GM19397 (cell line): Measurements from ENCODE around the gene MYH9.
"Not testable (repeated sequence)": the region's sequence is repeated elsewhere in the genome, so short reads cannot be mapped to it uniquely, and the experiment has no call there.

Source experiments
- ATAC-seq: cut with Tn5 transposase; IDR thresholded peaks from one replicate; pipeline ENCODE4 v1.9.1; 2021; ENCODE audit warnings: mild to moderate bottlenecking, moderate library complexity; ENCODE audit not compliant: unreplicated experiment

Gene MYH9

DNA sequence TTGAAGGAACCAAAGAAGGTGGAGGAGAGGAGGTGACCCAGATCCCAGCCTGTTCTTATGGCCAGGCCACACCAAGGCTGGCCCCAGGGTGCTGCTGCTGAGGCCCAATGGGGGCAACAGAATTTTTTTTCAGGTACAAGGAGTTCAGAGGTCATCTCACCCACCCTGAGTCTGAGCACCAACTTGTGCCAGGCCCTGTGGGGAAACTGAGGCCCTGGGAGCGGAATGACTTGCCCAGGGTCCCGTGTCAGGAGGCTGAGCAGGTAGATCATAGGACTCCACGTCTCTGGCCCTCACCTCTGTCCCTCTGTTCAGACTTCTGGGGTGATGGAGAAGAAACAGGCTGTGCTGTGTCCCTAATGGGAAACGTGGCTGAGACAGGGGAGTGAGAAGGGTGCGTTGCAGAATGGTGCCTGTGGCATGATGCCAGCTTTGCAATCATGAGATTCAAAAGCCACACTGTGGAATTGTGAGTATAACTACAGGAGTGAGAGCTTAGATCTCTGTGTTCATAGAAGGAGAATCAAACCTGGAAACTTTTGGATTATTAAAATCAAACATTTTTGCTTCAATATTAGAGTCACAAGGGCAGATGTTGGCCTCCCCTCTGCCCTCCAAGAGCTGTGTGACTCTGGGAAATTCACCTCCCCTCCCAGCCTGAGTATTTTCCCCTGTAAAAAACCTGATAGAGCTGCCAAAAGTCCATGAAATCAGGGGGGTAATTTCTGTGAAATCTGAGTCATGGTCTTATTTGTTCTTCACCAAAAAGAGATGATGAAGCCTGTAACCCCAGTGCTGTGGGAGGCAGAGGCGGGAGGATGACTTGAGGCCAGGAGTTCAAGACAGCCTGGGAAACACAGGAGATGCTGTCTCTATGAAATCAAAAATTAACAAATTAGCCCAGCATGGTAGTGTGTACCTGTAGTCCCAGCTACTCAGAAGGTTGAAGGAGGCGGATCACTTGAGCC, 134.0 kb downstream of the MYH9 start:
- no peak for ATAC-seq

DNA sequence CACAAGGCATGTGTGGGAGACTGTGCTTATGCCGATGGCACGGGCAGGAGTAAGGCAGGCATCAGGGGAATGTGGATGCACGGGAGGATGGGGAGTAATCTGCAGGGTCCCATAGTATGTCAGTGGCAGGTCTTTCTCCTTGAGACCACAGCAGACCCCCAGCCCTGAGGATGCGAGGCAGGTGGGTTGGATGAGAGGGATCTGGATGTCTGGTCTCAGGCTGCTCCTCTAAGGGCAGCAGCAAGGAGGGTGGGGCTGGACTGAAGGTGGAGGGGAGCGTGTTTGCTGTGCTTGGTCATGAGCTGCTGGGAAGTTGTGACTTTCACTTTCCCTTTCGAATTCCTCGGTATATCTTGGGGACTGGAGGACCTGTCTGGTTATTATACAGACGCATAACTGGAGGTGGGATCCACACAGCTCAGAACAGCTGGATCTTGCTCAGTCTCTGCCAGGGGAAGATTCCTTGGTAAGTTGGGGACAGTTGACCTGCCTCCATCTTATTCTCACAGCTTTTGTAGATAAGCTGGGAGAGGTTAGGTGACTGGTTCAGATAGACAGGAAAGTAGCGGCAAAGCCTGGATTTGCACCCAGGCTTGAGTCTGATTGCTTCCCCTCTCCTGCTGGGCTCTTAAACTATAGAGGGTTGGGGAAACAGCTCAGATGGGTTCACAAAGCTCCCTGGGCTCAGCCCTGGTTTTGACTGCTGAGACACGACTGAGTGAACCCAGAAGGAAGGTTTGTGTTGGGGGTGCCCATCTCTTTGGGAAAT, 134.8 kb downstream of the MYH9 start, which contains the start of gene APOL1:
TSS of gene APOL1 (plus strand) at position 380 of the 769 bp plus-strand sequence. CDS start 1,823 bp downstream, outside the sequence.
- peak; percentile 48 for ATAC-seq

DNA sequence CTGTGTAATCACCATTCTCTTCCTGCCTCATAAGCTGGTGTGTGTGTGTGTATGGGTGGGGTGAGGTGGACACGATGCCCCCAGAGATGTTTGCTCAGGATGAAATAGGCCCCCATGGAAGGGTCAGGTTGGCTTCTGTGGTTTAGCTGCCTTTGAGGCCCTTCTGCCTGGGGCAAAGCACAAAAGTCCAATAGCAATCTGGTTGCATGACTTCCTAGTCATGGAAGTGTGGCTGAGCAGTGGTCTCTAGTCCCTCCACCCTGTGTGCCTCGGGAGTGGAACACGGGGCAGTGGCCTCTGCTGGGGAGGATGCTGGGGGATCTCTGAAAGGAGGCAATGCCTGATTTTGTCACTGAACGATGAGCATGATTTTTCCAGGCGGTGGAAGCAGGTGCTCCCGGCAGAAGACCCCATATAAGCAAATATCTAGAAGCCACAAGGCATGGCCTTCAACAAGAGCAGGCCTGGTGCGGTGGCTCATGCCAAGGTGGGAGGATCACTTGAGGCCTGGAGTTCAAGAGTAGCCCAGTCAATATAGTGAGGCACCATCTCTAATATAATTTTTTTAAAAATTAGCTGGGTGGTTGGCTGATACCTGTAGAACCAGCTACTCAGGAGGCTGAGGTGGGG, 135.7 kb downstream of the MYH9 start:
- ATAC-seq, result not testable (repeated sequence)

DNA sequence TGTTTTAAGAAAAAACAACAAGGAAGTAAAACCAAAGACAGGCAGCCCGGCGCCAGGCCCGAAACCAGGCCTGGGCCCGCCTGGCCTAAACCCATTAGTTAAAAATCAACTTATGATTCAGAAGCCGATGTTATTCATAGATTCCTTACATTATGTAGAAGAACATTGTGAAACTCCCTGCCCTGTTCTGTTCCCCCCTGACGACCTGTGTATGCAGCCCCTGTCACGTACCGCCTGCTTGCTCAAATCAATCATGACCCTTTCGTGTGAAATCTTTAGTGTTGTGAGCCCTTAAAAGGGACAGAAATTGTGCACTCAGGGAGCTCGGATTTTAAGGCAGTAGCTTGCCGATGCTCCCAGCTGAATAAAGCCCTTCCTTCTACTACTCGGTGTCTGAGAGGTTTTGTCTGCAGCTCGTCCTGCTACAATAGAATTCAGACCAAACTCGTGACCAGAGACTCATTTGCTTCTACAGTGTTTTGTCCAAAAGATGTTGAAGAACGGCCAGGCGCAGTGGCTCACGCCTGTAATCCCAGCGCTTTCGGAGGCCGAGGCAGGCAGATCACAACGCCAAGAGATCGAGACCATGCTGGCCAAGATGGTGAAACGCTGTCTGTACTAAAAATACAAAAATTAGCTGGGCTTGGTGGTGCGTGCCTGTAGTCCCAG, 137.3 kb downstream of the MYH9 start:
- ATAC-seq, result not testable (repeated sequence)

DNA sequence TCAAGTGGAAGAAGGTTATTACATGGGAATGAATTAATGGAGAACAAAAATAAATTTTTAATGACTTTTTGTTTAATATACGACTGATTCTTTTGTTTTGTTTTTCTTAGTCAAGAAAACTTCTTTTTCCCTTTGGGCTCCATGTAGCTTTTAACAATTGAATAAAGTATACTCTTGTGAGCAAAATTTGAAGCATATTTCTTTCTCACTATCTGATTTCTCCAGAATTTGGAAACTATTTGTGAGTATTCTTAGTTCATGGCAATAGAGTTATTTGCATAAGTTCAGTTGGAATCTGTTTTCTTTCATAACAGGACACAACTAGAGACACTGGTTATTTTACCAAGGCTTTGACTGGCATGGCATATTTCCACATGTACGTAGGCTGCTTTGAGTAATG, 138.6 kb downstream of the MYH9 start:
- no peak for ATAC-seq

DNA sequence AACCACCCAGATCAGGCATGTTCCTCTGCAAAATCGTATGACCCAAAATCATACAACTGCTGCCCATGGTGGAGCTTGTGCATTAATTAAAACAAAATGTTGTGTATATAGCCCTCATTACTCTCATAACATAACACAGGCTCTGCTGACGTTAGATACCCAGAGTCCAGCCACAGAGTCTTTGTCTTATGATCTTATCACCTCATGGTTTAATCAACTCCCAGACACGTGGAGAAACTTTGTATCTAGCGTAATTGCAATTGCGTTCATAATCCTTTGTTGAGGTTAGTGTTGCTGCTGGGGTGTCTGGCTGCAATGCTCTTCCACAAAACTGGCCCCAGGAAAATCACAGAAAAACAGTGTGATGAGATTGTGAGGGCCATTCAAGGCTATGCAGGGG, 139.8 kb downstream of the MYH9 start:
- no peak for ATAC-seq

DNA sequence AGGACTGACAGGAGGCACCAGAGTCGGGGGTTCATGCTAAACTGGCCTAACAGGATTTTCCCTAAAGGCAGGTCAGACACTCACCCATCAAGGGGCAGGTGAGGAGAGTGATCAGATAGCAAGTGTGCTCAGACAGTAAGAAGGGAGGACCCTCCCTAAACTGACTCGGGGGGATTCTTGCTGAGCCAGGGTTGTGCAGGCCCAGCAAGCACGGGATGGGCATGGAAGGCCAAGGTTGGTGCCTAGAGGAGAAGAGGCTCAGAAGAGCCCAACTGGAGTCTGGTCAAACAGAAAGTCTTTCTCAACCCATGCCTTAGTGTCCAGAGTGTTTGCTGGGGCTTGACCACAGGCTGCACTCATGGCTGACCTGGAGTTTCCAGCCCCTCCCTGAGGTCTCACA, 141.0 kb downstream of the MYH9 start:
- no peak for ATAC-seq

DNA sequence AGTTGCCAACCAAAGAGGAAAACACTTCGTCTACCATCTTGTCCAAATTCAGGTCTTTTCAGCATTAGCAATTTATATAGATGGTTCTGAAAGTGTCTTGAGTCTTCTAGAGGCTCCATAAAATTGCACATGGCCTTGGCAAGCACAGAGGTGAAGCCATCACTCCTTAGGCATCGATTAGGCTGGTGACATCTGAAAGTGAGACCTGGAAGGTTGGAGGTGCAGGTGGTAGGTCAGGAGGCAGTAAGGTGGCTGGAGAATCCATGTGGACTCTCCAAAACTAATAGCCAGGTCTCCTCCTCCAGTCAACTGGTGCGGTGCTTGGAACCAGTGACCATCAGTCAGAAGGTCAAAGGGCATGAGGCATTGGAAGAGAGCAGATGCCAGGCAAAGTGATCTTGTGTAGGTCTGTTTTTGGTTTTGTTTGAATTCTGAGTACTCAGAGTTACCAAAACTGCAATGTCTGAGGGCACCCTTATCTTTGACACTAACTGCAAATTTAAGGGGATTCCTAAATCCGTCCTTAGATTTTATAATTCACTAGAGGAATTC, 141.9 kb downstream of the MYH9 start:
- no peak for ATAC-seq

DNA sequence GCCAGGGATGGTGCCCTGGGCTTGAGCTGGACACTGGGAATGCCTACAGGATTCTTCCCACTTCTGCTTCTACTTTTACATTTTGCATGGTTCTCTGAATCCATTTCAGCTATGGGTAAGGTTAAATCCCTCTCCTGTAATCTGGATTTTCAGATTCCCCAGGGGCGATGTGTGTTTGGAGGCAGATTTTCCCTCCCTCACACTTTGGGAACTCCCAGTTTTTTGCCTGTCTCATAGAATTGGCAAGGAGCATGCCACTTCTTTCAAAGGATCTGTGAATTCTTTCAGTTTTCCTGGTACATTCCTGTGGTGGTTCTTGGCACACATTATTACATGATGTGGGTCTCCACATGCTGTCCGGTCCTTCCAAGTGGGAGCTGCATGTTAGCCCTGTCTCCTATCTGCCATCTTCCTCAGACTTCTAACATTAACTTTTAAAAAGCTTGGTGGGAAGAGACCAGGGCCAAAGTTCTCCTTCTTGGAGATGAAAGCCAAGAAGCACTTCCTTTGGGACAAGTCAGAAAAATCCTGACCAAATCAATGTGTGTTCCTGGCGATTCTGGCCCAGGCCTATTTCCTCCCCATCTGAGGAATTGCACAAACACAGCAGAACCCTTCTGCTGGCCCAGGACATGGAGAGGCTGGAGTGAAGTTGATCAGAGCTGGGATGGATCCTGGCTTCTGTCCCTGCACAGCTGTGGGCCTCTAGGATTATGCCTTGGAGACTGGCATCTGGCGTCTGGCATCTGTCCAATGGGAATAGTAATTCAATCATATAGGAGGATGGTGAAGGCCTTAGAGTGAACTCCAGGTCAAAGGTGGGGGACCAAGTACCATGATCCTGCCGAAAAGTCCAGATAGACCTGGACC, 143.0 kb downstream of the MYH9 start:
- ATAC-seq, result no peak

DNA sequence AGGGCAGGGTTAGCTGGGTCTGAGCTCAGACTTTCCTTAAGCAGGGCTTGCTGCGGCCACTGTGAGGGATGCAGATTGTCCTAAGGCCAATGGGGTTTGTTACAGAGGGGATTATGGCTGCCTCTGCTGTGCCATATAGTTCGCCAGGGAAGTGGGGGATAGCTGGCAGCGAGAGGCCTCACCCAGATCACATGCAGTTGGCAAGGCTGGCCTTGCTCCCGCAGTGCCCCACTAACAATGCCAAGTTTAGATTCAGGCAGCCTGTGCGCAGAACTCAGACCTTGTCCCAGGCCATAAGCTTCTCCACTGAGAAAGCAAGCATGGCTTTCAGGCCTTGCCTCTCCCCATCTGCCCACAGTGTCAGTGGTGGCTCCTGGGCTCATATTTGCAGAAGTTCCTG, 143.8 kb downstream of the MYH9 start:
- ATAC-seq, result no peak

DNA sequence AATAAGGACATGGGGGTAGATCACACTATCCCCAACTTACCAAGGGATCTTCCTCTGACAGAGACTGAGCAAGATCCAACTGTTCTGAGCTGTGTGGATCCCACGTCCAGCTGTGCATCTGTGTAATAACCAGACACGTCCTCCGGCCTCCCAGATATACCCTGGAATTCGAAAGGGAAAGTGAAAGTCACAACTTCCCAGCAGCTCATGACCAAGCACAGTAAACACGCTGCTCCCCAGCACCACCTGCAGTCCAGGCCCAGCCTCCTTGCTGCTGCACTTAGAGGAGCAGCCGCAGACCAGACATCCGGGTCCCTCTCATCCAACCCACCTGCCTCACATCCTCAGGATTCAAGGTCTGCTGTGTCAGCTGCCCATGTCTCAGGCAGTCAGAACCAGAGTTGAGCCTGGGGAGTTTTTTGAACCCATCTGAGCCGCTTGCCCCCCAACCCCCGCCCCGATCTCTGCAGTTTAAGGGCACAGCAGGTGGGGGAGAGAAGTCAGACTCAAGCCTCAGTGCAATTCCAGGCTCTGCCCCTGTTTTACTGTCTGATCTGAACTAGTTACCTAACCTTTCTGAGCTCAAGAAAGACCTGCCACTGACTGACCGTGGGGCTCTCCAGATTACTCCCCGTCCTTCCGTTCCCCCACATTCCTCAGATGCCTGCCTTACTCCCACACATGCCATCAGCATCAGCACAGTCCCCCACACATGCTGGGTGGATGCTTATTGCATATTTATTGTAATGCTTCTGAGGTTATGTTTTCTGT, 148.2 kb downstream of the MYH9 start, which contains the start of gene APOL2:
TSS of gene APOL2 (minus strand) at position 127 of the 771 bp plus-strand sequence. CDS start 6,365 bp downstream, outside the sequence.
- ATAC-seq, result peak; percentile 63

DNA sequence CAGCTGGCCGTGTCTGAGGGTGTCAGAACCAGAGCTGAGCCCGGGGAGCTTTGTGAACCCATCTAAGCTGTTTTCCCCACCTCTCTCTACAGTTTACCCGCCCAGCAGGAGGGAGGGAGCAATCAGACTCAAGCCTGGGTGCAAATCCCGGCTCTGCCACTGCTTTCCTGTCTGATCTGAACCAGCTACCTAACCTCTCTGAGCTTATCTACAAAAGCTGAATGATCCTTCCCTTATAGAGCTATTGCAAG, 148.7 kb downstream of the MYH9 start:
- ATAC-seq, result peak; percentile 4

DNA sequence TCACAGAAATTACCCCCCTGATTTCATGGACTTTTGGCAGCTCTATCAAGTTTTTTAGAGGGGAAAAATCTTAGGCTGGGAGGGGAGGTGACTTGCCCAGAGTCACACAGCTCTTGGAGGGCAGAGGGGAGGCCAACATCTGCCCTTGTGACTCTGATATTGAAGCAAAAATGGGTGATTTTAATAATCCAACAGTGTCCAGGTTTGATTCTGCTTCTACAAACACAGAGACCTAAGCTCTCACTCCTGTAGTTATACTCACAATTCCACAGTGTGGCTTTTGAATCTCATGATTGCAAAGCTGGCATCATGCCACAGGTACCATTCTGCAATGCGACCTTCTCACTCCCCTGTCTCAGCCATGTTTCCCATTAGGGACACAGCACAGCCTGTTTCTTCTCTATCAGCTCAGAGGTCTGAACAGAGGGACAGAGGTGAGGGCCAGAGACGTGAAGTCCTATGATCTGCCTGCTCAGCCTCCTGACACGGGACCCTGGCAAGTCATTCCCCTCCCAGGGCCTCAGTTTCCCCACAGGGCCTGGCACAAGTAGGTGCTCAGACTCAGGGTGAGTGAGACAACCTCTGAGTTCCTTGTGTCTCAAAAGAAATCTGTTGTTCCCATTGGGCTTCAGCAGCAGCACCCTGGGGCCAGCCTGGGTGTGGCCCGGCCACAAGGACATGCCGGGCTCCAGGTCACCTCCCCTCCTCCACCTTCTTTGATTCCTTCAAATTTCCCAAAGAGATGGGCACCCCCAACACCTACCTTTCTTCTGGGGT, 149.2 kb downstream of the MYH9 start:
- ATAC-seq, result peak; percentile 16

DNA sequence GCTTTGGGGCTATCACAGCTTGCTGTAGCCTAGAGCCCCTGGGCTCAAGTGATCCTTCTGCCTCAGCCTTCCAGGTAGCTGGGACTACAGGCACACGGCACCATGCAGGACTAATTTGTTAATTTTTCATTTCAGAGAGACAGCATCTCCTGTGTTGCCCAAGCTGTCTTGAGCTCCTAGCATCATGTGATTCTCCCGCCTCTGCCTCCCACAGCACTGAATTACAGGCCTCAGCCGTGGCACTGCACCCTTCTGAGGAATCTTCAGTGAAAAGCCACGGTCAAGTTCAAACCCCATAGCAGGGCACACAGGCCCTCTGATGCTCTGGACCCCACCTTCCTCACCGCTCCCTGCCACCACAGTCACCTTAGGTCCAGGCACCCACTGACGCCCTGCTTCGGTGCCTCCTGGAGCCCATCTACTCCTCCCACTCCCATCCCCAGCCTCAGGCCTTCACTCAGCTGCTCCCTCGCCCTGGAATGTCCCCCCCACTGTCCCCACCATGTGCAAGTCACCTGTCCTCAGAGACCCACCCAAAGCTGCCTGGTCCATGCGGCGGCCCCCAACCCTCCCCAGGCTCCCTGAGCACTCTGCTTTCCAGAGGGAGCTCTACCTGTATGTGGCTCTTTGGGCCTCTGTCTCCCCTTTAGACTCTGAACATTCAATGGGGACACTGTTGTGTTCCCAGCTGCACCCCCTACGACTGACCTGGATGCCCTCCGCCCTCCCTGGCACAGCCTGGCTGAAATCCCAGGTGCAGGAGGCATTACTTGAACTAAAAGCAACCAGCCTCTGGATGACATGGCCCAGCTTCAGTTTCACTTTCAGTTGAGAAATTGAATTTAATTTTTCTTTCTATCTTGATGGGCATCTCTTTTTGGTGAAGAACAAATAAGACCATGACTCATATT, 150.1 kb downstream of the MYH9 start:
- ATAC-seq, result no peak

DNA sequence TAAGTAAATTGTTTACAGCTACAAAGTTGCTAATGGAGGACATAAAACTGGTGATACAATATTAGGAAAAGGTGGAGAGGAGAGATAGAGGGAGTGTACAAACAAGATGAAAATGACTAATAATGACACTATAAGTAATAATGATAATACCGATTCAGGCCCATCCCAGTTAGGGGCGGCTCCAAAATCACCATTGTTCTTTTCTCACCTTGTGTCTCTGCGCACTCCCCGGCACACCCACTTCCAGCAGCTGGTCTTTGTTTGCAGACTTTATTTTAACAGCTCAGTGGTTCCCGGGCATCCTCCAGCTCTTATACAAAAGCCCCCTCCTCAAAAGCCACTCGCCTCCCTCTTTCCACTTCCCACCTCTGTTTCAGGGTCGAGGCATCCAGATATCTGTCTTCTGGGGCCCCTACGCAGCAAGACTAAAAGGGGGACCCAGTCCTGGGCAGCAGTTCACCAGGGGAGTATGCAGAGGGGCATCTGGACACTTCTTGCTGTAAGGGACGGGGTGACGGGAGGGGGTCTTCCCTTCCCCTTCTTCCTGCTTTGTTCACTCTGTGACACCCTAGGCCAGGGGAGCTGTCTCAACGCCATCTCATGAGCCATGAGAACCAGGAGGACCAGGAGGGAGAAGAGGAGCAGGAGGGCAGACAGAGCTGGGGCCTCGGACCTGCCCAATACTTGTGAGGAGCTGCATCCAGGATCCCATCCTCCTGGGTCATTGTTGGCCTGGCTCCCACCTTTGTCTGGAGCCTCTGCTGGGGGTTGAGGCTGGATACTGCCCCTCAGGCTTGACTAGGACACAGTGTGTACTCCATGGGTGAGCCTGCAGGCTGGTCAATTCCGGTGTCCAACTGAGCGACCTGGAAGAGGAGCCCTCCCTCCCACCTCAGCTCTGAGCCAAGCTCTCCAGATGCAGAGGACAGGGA, 151.1 kb downstream of the MYH9 start:
- no peak for ATAC-seq

DNA sequence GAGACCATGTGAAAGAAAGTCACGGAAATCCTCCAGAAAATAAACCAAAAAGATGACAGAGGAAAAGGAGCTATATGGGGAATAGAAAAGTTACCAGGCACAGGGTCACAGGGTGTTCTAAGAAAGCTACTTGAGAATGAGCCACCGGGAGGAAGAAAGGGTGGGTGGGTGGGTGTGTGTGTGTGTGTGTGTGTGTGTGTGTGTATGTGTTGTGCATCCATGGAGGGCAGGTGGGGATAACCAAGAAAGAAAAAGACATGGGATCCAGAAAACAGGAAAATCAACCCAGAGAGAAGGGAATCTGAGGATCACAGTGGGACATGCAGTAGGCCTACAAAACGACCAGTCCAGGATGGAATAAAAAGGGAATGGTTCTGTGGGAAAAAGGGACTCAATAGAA, 152.2 kb downstream of the MYH9 start:
- no peak for ATAC-seq
